AG09319 (cell line): ENCODE results near the gene TMEM217.

Source experiments
- DNase-seq: peaks from one replicate; pipeline ENCODE4 v3.0.0-alpha.2; 2010; ENCODE audit warnings: low read depth; ENCODE audit errors: extremely low read depth
- CTCF ChIP-seq: IDR thresholded peaks from 2 replicates; pipeline ENCODE4 v1.5.1; 2011; ENCODE audit warnings: low read depth, mild to moderate bottlenecking, inconsistent platforms, low read length, moderate library complexity

Gene TMEM217

GRCh38 chr6:37222125-37222967, 35.6 kb downstream of the TMEM217 start:
- no peak for DNase-seq
- TF ChIP-seq CTCF, result no peak; the same call in 1 of the 2 replicates

- no peak for TF ChIP-seq CTCF
- no peak for DNase-seq
These were observed 36.3 kb downstream of the TMEM217 start for GRCh38 chr6:37221585-37222124.

- no peak for DNase-seq
- no peak for TF ChIP-seq CTCF
These were observed 39.4 kb downstream of the TMEM217 start for GRCh38 chr6:37218511-37218910.

GRCh38 chr6:37218061-37218460, 39.9 kb downstream of the TMEM217 start:
- no peak for DNase-seq
- TF ChIP-seq CTCF, result no peak

GRCh38 chr6:37212268-37212667, 45.7 kb downstream of the TMEM217 start:
- no peak for TF ChIP-seq CTCF
- DNase-seq, result no peak

- peak; percentile 52 for DNase-seq
These were observed 47.5 kb downstream of the TMEM217 start for GRCh38 chr6:37210313-37210968.

More at GRCh38 chr6:37210313-37210968, 47.5 kb downstream of the TMEM217 start:
- TF ChIP-seq CTCF, result peak; percentile 91
